ENCODE results near the gene TNKS2.

DNA sequence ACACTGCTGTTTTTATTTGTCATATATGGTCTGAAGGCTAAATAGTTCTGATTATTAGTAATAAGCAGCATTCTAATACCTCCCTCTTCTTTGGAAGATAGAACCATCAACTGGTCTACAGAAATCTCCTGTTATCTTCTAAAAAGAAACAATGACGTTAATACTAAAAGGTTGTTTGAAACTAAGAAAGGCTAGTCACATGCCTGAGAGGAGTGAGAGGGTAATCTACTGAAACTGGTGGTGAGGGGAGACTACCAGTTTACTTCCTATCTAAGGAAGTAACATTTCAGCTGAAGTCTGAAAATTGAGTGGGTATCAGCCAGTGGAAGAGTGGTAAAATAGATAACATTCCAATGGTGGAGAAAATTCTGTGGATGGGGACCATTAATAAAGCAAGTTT is 62.7 kb downstream of the TNKS2 start:
- TF ChIP-seq, protein P1, sequence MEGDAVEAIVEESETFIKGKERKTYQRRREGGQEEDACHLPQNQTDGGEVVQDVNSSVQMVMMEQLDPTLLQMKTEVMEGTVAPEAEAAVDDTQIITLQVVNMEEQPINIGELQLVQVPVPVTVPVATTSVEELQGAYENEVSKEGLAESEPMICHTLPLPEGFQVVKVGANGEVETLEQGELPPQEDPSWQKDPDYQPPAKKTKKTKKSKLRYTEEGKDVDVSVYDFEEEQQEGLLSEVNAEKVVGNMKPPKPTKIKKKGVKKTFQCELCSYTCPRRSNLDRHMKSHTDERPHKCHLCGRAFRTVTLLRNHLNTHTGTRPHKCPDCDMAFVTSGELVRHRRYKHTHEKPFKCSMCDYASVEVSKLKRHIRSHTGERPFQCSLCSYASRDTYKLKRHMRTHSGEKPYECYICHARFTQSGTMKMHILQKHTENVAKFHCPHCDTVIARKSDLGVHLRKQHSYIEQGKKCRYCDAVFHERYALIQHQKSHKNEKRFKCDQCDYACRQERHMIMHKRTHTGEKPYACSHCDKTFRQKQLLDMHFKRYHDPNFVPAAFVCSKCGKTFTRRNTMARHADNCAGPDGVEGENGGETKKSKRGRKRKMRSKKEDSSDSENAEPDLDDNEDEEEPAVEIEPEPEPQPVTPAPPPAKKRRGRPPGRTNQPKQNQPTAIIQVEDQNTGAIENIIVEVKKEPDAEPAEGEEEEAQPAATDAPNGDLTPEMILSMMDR (IDR thresholded peaks at IDR 0.05; ENCODE audit: insufficient read depth, low read depth, low read length): no peak
- TF ChIP-seq EZH2 (IDR thresholded peaks at IDR 0.05; ENCODE audit: insufficient read depth, low read length): no peak
